CD4-positive, alpha-beta T cell treated with Interleukin-17A for 4 hours (primary cell): ENCODE measurements around the gene IL16.

ENCODE experiments used
- DNase-seq: peaks from one replicate; pipeline ENCODE4 v3.0.0-alpha.2; 2020; ENCODE audit warnings: mixed read lengths

IL16 gene

DNA sequence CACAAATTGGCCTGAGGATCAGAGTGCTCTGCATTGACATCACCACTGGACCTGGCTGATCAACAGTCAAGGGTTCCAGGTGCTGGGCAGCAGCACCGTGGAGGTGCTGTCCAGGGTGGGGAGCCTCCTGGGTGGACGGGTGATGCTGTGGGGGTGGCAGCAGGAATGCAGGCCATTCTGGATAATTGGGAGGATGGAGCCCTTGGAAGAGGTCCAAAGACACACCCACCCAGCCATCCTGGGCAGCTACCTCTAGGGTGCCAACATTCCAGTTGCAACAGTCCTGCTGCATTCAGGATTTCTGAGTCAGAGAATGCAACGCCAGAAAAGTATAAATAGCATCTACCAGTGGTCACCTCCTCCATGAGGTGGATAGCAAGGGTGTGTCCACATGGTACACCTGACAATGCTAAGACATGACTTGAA lies 100.5 kb downstream of the IL16 start:
- DNase-seq = no peak

DNA sequence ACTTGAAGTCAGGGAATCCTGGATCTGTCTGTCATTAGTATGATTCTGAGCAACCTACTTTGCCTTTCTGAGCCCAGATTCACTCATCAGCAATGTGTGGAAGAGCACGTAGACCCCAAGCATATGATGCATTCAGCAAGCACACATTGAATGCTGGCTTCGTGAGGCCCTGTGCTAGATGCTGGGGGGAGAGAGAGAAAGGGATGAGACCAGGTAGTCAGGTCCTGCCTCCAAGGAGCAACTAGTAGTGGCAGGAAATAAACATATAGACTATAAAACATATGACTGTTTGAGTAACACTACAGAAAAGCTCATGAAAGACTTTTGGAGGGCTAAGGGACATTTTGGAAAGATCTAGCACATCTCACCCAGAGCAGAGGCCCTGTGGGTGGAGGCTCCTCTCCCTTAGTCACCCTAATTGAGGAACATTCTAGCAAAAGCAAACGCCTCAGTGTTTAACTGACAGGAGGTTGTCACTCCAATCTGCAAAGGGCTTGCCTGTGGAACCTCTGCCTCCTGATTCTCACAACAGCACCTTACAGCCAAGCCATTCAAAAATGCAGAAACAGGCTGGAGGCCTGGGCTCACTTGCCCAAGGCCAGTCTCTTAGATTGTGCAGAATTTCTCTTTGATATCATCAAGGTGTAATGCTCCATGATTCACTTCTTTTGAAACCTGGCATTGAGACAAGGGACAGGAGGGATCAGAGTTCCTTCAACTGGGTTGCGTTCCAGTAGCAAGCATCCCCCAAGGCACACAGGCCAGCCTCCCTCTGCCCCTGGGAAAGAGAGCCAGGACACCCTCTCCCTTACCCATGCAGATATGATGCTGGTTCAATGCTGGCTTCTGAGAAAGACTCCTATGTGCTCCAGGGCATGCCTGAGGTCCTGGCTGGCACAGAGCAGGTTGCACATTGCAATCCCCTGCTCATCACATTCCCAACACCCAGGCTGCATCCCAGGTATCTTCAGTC lies 101.2 kb downstream of the IL16 start:
- peak; percentile 59 for DNase-seq

DNA sequence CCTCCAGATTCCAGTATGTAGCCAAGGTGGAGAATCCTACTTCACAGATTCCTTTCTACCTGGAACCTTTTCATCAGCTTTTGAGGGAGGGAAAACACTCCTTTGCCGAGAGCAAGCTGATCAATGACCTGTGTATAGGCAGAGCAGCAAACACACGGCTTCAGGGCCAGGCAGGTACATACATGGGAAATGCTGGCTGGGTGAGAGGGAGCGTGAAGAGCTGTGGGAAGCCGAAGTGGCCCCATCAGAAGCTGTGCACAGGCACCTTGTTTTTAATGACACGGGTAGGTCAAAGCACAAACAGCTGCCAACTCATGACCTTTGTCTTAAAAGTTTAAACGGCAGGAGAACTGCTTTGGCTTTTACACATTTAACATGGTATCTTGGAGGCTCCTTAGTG lies 101.9 kb downstream of the IL16 start:
- DNase-seq = peak; percentile 53

DNA sequence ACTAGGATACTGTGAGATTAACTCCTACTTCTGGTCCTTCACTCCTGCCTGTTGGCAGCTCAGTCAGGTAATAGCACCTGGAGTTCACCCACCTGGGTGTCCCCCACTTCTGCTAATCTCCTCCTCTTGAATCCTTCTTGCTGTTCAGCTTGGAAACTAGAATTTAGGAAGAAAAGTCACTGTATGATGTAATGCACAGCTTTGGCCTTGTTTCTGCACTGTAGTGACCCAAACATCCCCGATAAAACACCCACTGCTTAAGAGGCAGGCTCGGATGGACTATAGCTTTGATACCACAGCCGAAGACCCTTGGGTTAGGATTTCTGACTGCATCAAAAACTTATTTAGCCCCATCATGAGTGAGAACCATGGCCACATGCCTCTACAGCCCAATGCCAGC lies 102.5 kb downstream of the IL16 start:
- DNase-seq = no peak

DNA sequence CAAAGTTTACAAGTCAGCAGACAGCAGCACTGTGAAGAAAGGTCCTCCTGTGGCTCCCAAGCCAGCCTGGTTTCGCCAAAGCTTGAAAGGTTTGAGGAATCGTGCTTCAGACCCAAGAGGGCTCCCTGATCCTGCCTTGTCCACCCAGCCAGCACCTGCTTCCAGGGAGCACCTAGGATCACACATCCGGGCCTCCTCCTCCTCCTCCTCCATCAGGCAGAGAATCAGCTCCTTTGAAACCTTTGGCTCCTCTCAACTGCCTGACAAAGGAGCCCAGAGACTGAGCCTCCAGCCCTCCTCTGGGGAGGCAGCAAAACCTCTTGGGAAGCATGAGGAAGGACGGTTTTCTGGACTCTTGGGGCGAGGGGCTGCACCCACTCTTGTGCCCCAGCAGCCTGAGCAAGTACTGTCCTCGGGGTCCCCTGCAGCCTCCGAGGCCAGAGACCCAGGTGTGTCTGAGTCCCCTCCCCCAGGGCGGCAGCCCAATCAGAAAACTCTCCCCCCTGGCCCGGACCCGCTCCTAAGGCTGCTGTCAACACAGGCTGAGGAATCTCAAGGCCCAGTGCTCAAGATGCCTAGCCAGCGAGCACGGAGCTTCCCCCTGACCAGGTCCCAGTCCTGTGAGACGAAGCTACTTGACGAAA lies 103.1 kb downstream of the IL16 start:
- no peak for DNase-seq

DNA sequence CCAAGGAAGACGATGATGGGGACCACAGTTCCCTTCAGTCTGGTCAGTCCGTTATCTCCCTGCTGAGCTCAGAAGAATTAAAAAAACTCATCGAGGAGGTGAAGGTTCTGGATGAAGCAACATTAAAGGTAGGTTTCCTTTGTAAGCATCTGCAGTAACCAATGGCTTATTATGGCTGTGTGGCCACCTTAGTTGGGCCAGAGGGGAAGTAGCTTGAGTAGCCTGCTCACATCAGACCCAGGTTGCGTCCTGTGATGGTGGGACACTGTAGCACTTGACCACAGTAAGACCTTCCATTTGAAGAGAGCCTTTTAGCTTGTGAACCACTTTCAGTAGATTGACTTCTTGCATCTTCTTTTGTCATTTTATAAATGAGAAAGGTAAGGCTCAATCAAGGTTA lies 104.7 kb downstream of the IL16 start:
- DNase-seq = no peak

DNA sequence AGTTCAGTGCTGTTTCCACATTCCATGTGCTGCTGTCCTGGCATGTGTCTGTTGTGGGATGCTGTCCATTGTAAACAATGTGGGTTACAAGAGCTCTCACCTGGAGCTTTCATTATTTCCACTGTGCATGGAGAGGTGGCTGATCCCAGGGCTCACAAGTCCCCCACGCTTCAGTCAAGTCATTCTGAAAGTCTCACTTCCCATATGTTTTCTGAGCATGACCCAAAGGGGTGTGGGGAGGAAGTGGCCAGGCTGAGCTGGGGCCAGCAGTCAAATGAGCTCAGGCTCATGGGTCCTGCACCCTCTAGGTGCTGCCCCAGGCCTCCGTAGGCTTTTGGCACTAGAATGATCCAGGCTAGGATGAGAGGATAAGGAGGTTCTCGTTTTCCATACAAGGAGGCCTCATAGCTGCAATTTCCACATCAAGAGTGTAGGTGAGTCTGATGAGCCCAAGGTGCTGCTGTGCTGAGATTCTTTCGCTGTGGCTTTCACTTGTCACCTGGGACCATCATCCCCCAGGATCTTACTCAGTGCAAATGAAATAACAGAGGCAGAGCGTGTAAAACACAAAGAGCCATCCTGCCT lies 105.2 kb downstream of the IL16 start:
- no peak for DNase-seq

DNA sequence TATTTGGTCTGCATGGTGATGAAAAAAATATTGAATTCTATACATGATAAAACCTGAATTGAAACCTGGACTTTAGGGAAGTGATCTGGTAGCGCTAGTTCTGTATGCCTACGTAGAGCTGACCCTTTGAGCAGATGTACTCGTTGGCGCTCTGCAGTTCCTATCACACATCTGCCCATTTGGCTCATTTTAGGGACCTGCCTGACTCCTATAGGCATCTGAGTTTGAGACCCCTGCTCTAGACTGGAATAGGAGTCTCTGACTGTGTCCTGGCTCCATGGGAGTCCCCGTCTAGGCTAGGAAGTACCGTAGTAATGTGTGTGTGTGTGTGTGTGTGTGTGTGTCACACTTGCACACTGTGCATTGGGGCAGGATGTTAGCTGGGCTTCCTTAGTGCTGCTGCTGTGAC lies 106.0 kb downstream of the IL16 start:
- peak; percentile 58 for DNase-seq

DNA sequence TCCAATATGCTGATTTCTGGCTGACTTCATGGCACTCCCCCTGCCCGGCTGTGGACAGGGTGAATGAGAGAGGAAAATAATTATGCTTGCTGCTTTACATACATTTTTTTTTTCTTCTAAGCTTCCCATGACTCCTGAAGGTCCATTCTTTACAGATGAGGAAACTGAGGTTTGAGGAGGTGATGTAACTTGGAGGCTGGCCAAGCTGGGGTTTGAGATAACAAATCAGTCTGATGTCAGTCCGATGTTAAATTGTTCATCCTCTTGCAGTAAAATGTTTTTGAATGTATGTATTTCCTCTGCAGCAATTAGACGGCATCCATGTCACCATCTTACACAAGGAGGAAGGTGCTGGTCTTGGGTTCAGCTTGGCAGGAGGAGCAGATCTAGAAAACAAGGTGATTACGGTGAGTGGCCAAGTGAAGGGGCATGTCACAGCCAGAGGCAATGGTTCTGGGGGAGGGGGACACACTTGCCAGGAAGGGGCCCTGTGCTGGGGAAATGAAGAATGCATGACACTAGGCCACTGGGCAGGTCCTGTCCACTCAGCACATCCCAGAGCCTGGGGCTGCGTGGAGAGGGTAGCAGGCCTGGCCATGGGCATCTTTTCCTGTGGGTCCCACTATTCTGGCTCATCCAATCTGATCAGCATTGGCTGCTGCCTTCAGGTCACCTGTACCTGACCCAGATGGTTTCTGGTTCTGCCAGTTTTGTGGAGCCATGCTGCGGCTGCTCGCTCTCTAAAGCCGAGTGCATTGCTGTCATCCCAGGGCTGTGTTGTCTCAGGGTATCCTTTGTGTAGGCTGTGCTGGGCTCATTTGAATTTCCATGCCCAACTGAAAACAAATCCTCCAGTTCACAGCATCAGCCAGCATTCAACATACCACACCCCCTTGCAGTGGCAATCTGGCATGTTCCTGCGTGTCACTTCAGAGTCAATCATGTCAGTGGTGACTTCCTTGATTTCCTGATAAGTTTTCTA lies 106.9 kb downstream of the IL16 start:
- DNase-seq = peak; percentile 67

DNA sequence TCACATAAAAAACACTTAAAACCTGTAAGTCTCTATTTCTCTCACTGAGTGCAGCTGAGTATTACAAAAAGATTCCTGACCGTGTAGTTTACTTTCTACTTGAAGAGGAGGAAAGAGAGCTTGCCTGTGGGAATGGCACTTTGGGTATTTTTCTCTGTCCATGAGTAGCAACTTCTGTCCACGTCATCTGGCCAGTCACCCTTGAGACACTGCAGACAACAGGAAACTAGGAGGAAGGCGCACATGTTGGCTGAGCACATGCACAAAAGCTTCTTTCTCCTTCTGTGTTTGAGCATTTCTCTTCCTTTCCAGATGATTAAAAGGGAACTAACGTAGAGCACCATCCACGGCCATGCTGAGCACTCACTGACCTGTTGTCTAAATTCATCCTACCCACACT lies 107.5 kb downstream of the IL16 start:
- no peak for DNase-seq

DNA sequence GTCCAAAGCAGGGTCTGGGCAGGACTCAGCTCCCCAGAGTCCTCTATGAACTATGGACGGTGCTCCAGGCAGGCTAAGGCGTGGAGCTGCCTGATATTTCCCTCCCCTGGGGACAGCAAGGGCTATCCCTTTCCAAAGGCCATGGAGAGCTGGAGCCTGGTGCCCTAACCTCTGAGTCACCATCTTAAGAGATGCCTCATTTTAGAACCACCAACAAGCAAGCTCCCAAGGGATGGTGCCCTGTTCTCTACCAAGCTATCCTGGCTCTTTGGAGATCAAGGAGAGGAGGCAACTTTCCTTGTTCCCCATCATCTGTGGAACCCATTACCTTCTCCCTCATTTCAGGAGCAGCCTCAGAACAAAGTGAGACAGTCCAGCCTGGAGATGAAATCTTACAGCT lies 111.6 kb downstream of the IL16 start:
- DNase-seq = no peak

DNA sequence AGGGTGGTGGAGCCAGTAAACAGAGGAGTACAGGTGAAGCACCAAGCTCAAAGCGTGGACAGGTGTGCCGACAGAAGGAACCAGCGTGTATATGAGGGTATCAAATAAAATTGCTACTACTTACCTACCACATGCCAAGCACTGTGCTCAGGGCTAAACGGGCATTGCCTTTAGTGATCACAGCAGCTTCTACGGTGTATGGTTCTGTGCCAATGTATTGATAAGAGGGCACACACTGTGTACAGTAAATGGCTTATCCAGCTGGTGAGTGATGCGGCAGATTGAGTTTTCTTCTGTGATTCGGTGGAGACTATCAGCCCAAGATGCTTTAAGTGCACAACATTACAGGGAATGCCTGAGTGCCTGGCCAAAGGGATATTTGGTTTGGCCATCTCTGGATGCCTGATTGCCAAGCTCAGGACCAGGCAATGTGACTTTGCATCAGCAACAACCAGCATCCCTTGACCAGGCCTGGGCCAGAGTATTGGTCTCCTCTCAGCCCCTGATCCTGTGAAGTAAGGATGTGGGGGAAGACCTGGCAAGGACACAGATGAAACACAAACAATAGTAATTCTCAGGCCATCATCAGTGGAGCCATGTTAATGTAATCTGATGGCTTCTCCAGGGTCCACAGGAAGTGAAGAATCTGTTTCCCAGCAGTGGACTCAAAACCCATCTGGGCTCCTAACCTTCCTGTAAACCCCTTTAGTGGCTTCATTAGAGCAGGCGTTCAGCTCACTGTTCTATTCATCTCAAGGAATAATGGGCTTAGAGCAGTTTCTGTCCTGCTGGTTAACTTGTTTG lies 113.2 kb downstream of the IL16 start:
- DNase-seq = no peak

DNA sequence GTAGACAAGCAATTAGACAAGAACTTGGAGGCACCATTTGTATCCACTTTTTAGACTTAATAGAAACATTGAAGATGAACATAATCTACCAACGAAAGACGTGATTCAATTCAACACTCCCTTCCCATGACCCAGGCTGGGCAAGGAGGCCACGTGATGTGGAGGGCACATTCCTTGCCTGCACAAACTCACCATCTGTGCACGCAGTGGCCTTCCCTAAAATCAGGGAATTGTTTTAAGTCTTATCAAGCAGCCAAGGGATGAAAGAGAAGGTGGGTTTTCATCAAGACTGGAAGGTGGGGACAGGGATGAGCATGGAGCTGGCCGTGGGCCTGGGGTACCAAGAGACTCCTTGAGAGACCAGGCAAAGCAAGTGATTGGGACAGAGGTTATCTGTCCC lies 113.8 kb downstream of the IL16 start:
- DNase-seq = no peak

DNA sequence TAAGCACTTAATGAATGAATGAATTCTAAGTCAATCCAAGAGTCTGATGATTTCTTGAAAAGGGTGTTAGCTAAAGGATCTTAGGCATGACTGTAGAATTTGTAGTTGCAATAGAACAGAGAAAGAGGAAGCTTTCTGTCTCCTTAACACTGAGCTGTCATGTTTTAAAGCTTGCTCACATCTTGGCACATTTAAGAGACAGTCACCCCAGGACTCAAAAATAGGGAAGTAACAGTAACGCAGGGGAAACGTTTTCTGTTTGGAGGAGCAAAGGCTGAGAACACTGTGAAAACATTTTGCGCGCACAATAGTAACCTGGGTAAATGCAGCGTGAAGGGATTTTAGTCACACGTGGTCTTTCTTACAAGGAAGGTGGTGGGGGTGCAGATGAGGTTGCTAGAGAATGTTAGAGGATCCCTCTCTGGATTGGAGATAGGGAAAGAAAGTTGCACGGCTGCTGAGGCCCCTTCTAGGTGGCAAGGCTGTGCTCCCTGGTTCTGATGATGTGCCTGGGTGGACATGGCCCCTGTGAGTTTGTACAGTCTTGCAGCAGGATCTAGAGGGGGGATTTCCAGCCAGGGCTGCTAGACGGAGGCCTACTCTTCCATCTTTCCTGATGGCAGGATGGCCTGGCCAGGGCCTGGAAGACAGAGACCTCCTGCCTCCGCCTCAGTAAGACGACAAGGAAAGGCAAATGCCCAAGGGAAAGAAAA lies 115.2 kb downstream of the IL16 start:
- peak; percentile 8 for DNase-seq

DNA sequence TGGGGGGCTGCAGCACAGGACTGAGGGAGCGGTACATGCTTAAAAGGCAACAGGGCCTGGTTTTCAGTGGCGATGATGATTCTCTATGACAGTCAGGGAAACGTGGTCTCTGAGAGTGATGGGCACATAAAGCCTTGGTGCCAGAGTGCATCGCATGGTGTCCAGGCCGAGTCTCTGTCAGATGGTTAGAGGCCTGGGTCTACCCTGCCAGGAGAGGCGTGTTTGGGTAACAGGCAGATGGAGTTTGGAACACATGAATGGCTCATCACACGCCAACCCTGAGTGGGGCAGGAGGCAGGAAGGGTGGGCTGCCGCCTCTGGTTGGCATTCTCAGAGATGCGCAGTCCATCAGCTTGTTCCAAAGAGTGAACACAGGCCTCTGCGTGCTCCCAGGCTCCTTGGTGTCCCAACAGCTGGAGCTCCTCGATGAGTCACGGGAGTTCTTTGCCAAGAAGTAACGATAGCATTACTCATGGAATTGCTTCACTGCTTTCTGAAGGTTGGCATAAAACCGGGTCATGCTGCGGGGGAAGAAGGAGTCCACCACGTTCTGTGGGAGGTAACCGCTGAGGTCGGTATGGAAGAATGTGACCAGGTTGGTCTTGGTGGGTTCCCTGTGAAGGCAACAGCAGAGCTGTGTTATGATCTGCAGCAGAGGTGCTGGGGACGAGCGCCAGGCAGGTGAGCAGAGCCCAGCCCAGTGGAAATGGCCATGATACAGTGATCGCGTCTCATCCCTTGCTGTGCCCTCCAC lies 116.3 kb downstream of the IL16 start:
- peak; percentile 4 for DNase-seq

DNA sequence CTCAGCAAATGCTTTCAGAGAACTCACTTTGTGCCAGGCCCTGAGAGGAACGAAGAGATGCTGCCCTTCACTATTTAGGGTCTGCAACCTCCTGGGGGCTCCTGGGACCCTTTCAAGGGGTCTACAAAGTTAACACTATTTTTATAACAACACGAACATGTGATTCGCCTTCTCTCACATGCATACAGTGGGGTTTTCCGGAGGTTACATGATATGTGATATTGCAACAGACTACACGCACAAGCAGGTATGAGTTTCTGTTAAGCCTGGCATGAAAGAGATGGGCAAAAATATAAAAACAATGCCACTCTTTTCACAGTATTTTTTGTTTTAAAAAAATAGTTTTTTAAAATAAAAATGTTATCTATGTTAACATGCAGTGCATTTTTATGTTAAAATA lies 117.0 kb downstream of the IL16 start:
- DNase-seq = peak; percentile 1

DNA sequence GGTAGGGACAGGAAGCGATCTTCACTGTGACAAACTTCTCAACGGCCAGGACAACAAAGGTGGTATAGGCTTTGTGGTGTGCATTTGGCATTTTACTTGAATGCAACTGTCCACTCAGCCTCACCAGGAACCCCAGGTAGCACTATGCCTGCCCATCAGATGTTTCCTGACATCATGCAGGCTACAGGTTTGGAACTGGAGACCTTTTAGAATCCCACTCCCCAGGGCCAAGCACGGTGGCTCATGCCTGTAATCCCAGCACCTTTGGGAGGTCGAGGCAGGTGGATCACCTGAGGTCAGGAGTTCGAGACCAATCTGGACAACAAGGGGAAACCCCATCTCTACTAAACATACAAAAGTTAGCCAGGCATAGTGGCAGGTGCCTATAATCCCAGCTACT lies 117.7 kb downstream of the IL16 start:
- DNase-seq = no peak

DNA sequence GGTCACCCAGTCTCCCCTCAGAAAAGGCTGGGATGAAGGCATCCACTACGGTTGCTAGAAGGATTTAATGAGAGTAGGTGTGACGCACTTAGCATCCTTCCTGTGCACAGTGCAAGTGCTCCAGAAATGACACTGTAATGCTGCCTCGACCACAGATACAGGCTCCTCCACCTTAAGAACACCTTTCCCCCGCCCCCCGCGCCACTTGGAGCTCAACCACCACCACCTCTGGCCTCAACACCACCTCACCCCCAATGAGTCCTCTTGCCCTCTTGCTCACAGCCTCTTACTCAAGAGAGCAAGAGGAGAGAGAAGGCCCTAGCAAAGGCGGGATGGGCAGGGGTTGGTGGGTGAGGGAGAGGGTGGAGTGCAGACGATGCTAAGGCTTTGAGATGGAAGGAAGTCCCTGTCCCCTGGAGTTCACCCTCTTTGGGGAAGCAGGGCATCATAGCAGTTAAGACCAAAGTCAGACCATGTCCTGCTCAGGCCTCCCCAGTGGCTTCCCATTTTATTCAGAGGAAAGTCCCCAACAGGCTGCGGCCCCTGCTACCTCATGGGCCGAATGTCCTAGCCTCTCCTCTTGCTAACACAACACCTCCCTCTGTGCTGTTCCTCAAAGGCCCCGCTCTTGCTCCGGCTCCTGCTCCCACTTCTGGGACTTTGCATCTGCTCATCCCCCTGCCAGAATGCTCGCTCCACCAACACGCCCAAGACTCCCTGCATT lies 118.9 kb downstream of the IL16 start:
- peak; percentile 27 for DNase-seq

DNA sequence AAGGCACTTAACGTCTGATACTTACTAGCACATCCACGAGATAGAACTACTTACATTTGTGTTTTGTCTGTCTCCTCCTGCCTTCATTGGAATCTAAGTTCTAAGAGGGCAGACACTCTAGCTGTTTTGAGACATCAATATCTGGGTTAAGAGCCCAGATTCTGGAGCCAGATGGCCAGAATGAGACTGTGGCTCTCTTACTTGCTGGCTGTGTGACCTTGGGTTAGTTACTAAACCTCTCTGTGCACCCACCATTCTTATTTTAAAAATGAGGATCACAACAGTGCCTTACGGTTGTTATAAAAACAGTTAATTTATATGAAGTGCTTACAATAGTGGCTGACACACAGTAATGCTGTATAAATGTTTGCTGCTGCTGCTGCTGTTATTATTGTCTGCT lies 119.6 kb downstream of the IL16 start:
- no peak for DNase-seq

DNA sequence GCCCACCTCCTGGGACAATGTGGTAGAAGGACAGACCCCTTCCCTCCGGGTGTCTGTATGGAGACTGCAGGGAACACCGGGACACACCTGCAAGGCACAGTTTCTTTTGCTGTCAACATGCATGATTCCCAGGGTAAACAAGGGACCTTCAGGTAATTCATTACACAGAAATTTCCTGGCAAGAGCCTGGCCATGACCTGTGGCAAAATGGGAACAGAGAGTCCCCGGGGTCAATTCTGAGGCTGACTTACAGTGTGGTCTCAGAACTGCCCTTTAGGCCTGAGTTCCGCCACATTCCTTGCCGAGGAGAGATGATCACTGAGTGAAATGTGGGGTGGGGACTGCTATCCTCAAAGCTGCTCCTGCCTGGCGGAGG lies 121.0 kb downstream of the IL16 start:
- DNase-seq = no peak
